GM18517 (cell line): ENCODE measurements around the gene HOXD10.

Source experiments
- ATAC-seq: cut with Tn5 transposase; IDR thresholded peaks from one replicate; pipeline ENCODE4 v1.9.1; 2021; ENCODE audit warnings: mild to moderate bottlenecking, moderate library complexity; ENCODE audit not compliant: unreplicated experiment

The HOXD10 gene

DNA sequence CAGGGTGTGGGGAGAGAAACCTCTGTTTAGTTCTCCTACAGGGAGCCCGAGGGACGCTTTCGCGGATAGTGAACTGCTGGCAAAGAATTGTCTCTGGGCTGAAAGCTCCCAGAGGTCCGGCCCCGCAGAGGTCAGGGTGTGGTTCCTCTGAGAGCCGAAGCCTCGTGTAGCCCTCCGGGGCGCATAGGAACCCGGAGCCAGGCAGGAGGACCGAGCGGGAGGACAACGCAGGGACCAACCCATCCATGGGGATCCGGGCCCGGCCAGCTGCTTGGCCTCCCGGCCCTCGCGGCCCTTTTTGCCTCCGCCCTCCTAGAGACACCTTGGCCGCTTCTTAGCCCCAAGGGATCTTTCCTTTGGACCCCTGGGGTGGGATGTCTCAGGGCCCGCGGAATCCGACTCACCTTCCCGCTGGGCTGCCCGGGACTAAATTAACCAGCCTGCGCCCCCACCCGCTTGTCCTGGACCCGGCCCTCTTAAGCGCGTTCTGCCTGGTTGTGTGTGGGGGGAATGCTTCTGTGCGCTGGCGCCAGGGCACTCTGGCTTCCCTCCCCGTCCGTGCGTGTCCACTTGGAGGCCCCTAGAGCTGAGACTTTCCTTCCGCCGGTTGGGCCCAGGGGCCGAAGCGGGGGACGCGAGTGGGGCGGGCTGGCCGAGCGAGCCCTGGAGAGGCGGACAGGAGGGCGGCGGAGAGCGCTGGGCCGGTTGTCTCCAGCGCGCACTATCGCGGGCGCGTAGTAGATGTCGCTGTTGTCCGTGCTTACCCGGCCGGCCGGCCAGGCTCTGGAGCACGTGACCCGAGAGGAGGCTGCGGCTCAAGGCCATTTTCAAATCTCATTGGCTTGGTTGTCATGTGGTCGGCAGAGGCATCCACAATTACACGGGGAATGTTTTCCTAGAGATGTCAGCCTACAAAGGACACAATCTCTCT lies at the start of gene HOXD10:
TSS of gene HOXD10 (plus strand) at position 896 of the 931 bp plus-strand sequence. CDS start 56 bp downstream, outside the sequence.
- ATAC-seq: no peak

DNA sequence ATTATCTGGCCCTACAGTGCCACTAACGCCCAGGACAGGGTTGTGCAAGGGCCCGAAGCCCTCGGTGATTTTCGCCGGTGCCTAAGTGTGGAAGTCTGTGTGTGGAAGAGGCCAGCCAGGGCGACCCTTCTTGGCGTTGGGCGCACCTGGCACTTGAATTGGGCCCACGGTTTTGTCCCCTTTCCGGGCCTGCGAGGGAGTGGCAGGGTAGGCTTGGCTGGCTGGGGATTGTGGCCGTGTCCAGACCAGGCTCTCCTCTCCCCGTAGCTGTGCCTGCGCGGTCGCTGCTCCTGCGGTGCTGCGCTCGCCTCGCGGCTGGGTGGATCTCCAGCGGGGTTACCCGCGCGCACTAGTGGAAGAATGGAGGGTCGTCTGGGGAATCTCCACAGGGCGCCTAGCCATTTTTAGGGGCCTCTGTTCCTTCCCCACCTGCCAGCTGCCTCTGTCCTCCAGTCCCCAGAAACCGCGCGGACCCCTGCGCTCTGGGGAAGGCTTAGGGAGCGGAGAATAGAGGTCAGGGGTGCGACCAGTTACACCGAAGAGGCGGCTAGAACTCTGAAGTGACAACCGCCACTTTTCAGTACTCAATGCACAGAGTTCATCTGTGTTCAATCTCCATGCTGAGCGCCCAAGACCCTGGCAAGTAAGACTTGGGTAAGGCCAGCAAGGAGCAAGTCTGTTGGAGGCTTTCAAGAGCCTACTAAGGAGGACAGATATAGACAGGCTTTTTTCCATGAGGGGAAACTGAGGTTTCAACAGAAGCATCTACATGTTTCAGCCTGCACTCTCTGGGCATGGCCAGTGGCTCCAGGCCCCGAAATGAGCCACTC lies 48.8 kb upstream of the HOXD10 start:
- no peak for ATAC-seq

DNA sequence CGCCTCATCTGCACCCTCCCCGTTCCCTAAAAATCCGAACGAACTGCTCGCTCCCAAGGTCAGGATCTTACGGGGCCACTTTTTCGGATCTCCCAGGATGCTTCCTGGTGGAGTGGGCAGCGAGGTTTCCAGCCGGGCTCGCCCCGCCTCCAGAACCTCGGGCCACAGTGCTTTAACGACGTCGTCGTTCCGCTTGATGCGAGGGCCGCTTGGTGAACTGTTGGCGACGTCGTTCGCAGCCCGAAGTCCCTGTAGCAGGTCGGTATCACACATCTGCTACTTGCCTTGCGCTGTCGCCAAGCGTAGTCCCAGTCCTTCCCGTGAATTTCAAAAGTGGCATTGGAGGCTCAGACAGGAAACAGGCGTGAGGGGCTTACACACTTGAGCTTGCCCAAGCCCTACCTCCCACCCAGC lies 48.2 kb upstream of the HOXD10 start:
- ATAC-seq: no peak

DNA sequence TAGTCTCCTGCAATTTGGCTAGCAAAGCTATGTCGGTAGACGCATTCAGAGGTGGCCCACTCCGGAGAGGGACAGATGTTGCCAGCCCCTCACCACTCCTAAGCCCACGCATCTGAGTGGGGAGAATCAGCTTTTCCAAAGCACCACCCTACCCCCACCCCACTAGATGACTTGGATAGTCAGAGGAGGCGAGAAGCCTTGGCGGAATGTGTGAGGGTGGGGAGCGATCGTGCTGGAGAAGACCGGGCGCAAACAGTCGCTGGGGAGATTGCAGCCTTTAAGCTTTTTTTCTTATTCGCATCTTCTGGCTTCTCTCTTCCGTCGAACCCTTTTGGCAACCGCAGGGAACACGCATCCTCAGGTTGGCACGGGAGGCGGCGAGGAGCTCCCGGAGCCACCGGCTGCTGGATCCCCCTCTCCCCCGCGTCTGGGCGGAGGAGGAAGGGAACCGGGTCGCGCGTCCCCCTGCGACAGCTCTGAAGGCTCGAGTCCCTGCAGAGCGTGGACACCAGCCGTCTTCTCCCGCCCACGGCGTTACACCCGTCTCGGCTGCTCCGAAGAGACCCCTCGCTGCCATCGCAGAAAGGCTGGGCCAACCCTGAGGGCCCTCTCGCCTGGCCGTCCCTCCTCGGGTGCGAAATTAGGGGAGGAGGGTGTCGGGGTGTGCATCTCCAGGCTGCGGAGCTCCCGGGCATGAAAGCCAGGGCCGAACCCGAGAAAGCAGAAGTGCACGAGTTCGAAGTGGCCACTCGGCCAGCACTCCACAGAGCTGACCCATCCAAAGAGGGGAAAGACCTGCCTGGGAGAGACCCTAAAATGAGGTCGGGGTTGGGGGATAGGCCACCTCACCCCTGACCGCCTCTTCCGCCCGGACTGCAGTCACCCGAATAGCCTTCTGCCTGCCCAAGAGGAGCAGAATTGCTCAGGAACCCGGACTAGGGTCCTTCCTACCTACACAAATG lies 45.0 kb upstream of the HOXD10 start:
- no peak for ATAC-seq

DNA sequence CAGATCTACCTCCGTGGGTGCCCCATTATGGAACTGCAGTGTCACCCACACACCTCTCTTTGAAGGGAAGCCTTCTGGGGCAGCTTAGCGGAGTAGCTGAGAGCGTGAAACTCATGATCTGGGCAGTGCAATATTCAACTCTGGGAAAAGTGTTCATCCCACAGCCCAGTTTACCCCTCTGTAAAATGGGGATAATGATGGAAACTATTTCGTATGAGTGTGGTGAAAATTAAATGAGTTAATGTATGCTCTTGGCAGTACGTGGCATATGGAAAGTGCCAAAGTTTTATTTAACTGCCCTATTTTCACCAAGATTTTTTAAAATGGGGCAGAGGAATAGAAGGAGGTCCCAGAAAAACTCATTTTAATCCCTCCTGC lies 44.3 kb upstream of the HOXD10 start:
- ATAC-seq: no peak

GRCh38 chr2:176072951-176073904 lies 43.4 kb upstream of the HOXD10 start:
- no peak for ATAC-seq

GRCh38 chr2:176074919-176075425 lies 41.6 kb upstream of the HOXD10 start:
- no peak for ATAC-seq

DNA sequence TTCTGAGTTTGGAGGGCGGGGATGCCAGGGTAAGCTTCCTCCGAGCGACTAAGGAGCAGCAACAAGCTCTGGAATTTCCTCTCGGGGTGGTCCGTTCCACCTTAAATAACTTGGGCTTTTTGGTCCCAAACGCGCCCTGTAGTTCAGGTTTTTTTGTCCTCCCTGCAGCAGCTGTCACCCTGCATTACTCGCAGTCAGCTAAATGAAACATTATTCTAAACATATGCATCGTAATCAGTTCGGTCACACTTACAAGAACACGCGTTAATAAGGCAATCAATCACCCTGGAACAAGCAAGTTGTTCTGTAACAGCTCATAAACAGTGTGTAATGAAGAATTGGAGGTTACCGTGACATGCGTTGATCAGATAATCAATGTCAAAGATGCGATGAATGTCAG lies 41.1 kb upstream of the HOXD10 start:
- no peak for ATAC-seq

- ATAC-seq: no peak
These were observed 40.5 kb upstream of the HOXD10 start for GRCh38 chr2:176076063-176076462.

DNA sequence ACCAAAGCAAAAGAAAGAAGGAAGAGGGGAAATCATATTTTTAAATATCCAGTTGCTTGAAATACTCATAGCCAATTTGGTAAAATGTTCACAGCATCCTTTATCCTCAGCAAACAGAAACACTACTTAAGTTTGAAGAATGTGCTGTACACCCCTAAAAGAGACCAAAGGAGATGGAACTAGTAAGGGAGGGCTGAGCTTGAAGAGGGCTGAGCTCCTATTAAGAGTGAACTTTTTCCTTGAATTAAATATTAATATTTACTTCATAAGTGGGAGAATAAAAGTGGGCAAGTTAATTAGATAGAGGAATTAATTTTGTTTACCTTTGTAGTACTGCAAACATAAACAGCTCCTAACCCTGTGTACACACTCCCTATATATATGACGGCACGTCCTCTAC lies 39.8 kb upstream of the HOXD10 start:
- no peak for ATAC-seq

DNA sequence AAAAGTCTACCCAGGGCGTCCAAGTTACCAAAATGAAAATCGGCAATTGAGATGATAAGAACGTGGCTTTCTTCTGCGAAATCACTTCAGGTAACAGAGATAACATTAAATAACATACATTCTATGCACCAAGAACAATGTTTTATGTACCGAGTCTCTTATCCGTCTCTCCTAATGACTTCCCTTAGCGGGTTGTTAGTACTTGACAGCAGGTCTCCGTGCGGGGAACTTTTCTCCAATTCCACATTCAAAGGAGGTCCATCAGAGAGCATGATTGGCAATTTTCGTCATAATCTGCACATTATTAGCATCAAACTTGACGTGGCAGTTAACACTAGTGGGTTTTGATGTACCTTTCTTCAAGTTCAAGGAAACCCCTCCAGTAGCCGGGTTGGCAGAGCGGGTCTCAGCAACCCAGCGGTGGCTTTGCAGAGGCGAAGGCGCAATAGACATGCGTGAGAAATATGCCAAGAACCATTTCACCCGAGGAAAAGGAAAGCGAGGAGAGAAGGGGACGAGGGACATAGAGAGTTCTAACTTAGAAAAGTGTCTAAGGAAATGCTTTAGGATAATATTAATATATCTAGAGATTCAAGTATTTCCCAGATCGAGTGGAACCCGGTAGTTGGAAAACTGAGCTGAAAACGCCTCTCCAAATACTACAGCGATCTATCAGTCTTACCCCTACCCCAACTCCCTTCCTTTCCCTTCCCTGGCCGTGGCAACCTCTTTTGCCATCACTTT lies 37.9 kb upstream of the HOXD10 start:
- no peak for ATAC-seq

DNA sequence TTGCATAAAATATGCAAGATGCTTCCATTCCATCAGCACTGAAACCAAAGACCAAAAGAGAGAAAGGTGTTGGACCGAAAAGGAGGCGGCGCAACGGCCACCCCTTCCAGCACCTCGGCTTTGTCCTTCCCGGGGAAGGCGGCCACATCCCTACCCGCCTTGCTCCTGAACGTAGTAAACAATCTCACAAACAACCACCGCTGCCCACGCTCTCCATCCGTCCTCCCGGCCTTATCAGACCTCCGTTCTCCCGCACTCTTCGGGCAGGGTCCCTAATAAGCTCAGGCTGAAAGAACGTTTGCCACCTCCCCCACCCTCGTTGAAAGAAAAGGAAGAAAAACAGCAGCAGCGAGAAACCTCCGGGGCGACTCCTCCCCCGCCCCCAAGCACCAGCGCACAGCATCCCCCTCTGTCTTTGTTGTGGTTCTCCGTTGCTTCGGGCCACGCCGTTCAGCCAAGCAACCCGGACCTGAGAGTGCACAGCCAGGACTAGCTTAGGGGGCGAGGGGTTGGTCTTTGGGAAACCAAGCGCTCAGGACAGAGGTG lies 37.2 kb upstream of the HOXD10 start:
- ATAC-seq: no peak

- ATAC-seq: no peak
These were observed 36.6 kb upstream of the HOXD10 start for GRCh38 chr2:176079831-176080539.

GRCh38 chr2:176080540-176081375 lies 35.8 kb upstream of the HOXD10 start:
- no peak for ATAC-seq

DNA sequence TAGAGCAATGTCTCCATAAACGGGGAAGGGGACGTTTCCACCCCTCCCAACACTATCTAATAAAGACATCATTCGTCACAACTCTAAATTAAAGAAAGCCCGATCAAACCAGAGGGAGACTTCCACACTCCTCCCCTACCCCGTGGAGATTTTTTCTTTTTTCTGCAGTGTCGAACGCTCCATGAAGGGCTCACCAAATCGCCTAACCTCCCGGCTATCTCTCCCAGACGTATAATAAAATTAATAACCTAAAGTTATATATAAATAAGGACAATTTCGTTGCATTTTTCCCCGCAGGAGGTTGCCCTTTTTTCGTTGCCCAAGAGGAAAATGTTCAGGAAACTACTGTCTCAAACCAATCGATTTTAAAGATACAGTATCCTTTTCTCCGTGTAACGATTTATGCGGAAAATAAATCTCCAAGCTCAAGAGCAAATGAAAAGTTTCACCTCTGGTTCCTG lies 35.2 kb upstream of the HOXD10 start:
- no peak for ATAC-seq

DNA sequence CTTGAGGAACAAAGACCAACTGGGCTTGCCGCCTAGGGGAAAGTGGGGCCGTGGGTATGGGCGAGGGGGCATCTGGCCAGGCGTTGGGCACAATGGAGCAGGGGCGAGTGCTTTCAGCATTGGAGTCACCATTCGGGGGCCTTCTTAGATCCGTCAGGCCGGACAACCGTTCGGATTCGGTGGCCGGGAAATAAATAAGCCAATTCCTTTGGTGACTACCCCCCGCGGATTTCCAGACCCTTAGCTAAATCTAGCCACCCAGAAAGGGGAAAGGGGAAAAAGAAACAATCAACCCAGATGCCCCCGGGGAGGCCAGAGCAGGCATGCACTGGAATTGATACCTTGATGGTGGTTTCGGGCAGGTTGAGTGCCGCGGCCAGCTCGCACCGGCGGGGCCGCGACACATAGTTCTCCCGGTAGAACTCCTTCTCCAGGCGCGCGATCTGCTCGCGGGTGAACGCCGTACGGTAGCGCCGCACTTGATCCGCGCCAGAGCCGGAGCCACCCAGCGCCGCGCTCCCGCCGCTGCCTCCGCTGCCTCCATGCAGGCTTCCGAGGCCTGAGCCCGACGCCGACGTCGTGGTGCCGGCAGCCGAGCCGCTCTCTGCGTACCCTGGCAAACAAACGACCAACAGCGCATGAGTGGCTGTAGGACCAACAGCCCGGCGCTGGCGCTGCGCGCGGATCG lies 34.6 kb upstream of the HOXD10 start:
- no peak for ATAC-seq
